GM20000 (cell line): ENCODE measurements around the gene KISS1.

ENCODE experiments used
- DNase-seq: peaks from one replicate; pipeline ENCODE4 v3.0.0; 2012; ENCODE audit warnings: low spot score
- TF ChIP-seq, protein P1 (sequence below): IDR thresholded peaks from 2 replicates; pipeline ENCODE4 v1.5.1; 2012; ENCODE audit warnings: mild to moderate bottlenecking, control low read depth; ENCODE audit errors: extremely low read depth, missing control alignments

KISS1 gene

DNA sequence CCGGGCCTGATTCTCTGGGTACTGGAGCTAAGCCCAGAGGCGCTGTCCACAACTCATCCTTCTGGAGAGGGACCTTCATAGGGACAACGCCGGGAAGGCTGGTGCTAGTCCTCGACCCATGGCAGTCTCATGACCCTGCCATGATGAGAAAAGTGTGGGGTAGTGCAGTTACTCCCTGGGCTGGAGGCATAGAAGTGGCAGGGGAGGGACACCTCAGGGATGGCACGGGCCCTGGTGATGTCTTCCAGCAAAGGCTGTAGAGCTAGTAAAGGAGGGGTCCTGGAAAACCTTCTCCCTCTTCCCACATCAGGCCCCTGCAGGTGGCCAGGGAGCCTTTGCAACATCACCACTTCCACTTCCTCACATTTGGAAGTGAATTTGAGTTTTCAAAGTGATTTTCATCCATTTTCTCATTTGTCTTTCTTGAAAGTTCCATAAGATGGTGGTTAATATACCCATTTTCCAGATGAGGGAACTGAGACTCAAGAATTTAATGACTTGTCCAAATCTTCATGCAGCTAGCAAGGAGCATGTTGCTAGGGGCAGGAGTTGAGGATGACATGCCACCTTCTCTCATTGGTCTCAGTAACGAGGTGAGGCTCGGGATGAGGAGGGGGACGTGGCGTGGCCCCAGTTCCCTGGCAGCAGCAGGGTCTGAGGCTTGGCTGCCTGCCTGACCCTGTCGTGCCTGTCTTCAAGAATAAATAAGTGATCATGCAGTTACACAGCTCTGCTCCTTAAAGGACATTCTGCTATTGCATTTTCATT is 20.8 kb upstream of the KISS1 start:
- TF ChIP-seq, protein P1, sequence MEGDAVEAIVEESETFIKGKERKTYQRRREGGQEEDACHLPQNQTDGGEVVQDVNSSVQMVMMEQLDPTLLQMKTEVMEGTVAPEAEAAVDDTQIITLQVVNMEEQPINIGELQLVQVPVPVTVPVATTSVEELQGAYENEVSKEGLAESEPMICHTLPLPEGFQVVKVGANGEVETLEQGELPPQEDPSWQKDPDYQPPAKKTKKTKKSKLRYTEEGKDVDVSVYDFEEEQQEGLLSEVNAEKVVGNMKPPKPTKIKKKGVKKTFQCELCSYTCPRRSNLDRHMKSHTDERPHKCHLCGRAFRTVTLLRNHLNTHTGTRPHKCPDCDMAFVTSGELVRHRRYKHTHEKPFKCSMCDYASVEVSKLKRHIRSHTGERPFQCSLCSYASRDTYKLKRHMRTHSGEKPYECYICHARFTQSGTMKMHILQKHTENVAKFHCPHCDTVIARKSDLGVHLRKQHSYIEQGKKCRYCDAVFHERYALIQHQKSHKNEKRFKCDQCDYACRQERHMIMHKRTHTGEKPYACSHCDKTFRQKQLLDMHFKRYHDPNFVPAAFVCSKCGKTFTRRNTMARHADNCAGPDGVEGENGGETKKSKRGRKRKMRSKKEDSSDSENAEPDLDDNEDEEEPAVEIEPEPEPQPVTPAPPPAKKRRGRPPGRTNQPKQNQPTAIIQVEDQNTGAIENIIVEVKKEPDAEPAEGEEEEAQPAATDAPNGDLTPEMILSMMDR, result no peak
- DNase-seq, result no peak

DNA sequence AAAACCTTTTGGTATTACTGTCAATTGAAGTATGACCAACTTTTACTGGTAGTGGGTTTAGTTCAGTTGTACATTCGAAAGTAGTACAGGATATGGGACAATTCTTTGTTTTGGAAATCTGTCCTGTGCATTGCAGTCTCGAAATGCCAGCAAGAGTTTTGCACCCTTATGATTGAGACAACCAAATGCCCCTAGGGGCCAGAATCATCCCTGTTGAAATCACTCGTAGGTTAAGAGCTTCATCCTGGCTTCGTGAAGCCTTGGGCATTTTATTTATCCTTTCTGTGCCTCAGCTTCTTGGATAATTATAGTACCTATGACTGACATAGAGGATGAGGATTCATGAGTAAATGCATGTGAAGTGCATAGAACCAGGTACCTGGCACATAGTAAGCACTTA is 19.9 kb upstream of the KISS1 start:
- no peak for DNase-seq
- TF ChIP-seq, protein P1, result no peak

DNA sequence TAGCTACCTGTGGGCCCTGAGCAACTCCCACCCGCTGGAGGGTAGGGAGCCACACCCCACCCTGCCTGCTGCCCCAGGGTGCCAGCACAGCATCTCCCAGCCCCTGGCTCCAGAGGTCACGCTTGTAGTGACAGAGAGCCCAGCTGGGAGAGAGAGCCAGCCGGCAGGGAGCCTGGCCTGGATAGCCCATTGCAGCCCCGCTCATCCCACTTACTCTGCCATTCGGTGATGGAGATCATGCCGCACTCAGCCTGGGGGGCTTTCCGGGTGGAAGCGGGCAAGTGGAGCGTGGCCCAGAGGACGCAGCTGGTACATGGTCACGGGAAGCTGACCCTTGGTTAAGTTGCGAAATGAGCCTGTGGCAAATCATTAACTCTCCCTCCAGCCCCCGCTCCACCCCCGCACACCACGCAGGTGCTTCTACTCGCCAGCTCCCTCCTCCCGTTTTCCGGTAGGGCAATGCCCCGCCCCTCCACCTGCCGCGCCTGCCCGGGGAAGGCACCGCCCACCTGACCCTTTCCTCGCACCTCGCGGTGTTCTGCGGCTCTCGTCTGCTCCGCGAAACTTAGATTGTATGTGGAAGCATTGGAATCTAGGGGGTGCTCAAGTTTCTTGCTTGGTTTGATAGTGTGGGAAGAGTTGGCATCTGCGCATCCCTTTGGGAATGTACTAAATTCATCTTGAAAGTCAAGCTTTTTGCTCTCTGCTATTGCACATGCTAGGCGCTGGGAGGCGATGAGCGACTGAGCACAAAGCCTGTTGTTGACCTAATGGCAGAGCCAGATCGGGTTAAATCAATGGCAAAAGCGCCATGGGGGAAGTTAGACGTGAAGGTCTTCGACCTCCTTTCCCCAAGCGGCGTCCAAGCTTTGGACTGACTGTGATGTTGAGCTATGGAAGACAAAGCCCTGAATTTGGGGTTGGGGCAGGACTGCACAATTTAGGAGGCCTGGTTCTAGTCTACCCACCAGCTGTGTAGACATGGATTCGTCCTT is 17.7 kb upstream of the KISS1 start, which contains the start of gene GOLT1A:
TSS of gene GOLT1A (minus strand) at position 321 of the 995 bp plus-strand sequence. CDS start at position 239, 82 bp downstream.
- DNase-seq, result peak; percentile 65

DNA sequence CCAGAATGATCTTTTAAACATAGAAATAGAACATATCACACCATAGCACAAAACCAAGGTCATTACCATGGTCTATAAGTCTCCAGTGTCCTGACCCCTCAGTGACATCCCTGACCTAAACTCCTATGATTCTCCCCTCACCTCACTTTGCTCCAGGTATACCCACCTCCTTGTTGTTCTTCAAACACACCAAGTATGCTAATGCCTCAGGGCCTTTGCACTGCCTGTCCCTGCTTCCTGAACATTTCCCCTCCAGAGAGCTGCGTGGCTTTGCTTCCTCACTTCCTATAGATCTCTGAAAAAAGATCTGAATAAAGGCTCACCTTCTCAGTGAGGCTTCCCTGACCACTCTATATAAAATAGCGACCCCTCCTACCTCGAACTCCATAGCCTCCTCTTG is 16.4 kb upstream of the KISS1 start:
- TF ChIP-seq, protein P1, result no peak
- DNase-seq, result no peak

More for the DNA sequence above, 17.7 kb upstream of the KISS1 start, which contains the start of gene GOLT1A:
- TF ChIP-seq, protein P1, result peak; percentile 28

DNA sequence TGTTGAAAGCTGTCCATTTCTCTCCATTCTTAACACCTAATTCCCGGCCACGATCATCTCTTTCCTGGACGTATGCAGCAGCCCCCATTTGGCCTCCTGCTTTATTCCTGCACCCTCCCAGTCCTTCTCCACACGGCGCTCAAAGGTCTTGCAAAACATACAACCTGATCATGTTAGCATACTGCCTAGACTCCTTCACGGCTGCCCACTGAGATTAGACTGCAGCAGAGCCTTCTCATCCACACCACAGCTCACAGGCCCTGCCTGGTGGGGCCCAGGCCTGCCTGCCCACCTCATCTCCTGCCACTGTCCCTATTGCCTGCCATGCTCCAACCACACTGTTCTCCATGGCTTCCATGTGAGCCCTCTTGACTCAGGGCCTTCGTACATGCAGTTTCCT is 14.8 kb upstream of the KISS1 start:
- TF ChIP-seq, protein P1, result no peak
- DNase-seq, result no peak

DNA sequence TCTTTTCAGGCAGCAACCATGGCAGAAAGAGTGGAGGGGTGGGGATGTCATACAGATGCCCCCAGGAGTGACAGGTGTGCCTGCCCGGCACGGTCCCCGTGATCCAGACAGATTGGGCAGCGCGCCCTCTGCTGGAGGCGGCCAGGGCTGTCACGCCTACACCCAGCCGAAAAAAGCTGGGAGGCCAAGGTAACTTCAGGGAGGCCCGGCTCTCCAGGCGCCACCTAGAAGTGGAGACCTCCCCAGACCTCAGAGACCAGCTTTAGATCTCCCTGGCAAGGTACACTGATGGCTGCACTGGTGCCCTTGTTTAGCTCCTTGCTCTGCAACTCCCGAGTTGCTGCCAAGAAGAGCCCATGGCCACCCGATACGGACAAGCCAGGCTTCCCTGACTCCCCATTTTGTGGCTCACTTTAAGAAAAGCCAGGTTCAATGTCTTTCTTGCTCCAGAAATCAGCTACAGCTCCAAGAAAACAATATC is 10.9 kb upstream of the KISS1 start:
- DNase-seq, result peak; percentile 85
- TF ChIP-seq, protein P1, result peak; percentile 91
